ENCODE measurements around the gene BCO1. TPM values are rescaled to one million over a fixed set of nuclear protein-coding genes. Genes with fewer than 3 reads are reported as not detected.

The BCO1 gene
- total RNA-seq, 1 experiment from 2014 or later = not detected

DNA sequence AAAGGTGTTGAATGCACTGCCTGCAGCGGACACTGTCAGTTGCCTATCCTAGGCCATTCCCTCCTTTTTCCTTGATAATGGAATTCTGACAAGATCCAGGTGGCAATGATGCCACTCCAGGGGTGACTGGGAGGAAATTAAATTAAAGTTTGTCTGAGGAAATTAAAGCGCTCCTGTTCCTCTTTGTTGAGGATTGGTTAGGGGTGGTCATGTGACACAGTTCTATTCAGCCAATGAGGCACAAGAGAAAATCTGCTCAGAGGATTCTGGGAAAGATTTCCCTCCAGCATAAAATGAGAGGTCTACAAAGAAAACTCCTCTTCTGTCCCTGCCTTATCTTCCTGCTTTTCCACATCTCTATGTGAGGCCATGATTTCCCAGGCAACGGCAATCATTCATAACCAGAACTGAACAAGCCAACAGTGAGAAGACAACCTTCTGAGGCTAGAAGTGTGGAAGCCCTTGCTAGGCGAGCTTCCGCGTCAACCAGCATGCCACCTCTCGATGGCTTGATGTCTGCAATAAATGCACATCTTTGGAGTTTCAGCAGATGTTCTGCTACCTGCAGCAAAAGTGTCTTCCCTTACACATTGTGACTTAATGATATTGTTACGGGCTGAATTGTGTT lies 5.6 kb upstream of the BCO1 start:
- no peak for DNase-seq (ENCODE audit: low read depth)

DNA sequence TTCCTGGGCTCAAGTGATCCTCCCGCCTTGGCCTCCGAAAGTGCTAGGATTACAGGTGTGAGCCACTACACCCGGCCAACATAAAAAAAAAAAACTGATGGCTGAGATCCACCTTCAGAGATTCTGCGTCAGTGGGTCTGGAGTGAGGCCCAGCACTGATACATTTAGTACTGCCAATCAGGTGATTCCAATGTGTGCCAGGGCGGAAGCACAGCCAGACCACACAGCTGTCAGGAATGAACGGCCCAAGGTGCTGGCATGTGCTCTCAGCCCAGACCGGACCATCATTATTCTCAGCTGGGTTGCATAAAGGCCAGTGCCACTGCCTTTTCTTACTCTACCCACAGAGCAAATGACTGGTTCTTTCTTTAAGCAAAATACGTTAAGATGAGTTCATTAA lies 1.2 kb upstream of the BCO1 start:
- no peak for DNase-seq (ENCODE audit: low read depth)

DNA sequence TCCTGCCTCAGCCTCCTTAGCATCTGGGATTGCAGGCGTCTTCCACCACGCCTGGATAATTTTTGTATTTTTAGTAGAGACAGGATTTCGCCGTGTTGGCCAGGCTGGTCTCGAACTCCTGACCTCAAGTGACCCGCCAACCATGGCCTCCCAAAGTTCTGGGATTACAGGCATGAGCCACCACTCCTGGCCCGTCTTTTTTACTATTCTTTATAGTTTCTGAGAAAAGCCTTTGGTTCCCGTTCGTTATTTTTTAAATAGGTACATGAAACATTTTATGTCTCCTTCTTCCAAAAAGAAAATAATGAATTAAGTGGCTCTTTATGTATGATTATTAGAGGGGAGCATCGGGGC lies 570 bp upstream of the BCO1 start:
- DNase-seq (ENCODE audit: low read depth) = no peak

DNA sequence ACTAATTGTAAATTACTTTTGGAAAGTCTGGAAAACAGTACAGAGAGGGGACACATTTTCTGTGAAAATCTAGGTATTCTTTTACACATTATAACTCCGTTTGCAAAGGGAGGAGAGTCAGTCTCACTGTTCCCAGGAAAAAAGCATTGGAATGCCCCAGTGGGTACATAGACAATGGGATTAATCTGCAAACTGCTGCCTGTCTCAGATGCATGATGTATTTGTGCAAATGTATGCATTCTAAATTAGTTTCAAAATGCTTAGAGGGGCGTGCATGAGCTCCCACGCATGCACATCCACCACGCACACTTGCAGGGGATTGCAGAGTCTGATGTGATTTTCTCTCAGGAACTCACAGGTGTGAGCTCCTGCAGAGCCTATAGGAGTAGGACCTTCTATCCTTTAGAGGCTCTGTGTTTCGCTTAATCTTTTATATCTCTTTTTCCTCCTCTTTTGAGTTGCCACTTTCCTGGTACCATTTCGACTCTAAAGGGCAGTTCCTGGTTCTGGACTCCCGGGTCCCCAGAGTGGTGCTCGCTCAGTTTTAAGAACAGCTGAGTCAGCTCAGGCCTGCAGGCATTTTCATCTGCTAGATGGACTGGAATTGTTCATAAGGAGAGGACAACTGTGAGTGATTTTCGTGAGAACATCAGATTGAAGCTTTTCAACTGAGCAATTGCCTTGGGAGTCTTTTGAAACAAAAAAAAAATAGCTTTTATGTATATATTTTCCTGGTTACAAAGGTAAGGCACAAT lies 1.1 kb downstream of the BCO1 start:
- no peak for DNase-seq (ENCODE audit: low read depth)

DNA sequence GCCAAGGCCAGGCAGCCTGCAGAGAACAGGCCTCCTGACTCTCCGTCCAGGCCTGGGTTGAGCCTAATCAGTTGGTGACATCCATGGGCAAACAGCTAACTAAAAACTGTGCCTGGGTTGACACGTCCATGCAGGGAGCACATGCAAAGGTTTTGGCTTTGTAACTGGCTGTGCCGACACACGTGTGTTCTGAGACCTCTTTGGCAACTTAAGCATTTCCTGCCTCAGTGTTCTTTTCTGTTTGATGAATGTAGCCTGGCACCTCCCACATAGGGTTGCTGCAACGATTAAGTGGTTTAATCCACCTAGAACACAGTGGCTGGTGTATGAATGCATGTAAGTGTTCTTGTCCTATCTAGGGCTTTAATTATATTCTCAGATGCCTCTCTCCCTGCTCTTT lies 3.2 kb downstream of the BCO1 start:
- DNase-seq (ENCODE audit: low read depth) = no peak

DNA sequence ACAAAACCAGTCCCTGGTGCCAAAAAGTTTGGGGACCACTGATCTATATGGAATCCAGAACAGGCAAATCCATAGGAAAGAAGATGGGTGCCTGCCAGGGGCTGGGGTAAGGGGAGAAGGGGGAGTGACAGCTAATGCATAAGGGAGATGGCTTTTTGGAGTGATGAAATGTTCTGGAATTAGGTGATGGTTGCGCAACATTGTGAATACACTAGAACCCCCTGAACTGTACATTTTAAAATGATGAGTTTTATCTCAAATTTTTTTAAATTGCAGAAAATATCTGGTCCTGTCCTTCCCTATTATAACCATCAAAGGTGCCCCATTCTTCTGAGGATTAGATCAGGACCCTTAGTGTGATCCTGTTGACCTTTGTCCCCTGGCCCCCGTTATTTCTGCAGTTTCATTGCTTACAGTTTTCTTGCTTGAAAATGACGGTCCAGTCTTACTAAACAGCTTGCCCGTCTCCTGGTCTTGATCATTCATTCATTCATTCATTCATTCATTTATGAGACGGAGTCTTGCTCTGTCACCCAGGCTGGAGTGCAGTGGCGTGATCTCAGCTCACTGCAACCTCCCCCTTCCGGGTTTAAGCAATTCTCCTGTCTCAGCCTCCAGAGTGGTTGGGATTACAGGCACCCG lies 4.6 kb downstream of the BCO1 start:
- DNase-seq (ENCODE audit: low read depth) = no peak

DNA sequence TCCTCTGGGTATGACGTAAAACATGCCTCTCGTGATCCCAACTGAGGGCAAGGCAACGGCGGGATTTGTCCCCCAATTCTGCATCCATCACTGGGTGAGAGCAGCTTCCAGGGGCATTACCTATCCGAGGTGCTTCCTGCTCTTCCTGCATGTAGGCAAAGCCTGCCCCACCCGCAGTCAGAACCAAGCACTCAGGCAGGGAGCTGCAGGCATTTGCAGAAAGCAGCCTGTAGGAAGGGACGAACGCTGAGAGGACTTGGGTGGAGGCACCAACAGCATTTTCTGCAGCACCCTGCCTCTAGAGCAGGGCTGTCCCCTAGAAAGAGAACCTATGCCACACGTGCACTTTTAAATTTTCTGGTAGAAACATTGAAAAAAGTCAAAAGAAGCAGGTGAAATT lies 5.5 kb downstream of the BCO1 start:
- no peak for DNase-seq (ENCODE audit: low read depth)

DNA sequence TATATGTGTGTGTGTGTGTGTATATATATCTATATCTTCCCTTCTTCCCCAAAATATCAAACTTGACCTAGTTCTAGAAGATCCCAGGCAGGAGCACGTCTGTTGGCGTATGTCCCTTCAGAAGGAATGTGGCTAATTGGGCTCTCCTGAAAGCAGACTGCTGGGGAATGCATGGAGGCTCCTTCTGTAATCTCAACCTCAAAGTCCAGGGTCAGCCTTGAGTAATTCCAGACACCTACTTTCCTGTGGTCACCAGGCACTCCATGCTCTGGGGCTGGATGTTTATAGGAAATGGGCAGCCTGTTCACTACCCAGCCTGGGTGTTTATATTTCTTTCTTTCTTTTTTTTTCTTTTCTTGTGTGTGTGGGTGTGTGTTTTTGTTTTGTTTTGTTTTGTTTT lies 13.4 kb downstream of the BCO1 start:
- DNase-seq (ENCODE audit: low read depth) = peak; percentile 18

DNA sequence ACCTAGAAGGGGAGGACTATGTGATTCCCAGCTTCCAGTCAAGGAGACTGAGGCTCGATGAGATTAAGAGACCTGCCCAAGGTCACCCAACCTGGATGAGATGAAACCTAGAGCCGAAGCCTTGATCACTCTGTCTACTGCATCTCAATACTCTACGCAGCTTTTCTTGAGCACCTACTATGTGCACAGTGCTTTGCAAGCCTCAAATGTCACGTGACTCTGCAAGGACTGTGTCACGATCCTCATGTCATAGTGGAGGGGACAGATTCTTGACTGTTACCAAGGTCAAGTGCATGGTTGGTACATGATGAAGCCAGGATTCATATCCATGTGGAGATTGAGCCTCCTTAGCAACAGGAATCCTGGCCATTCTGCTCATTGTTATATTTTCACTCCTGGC lies 14.7 kb downstream of the BCO1 start:
- DNase-seq (ENCODE audit: low read depth) = no peak

DNA sequence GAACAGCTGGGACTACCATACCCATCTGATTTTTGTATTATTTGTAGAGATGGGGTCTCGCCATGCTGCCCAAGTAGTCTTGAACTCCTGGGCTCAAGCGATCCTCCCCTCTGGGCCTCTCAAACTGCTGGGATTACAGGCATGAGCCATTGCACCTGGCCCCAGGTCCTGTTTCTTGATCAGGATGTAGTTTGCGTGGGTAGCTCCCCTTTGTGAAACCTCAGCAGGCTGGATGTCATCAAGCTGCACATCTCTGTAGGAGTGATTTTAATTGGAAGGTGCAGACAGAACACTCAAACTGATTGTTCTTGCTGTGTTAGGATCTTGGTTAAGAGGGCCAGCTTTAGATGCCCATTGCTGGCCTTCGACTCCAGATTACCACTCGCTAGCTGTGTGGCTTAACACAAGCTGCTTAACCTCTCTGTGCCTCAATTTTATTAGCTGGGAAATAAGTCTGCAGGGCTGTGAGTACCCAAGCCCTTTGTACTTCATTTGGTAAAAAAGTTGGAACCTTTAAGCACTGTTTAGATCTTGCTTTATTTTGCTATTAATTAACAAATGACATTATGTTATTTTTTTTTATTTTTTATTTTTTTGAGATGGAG lies 16.5 kb downstream of the BCO1 start:
- DNase-seq (ENCODE audit: low read depth) = no peak

DNA sequence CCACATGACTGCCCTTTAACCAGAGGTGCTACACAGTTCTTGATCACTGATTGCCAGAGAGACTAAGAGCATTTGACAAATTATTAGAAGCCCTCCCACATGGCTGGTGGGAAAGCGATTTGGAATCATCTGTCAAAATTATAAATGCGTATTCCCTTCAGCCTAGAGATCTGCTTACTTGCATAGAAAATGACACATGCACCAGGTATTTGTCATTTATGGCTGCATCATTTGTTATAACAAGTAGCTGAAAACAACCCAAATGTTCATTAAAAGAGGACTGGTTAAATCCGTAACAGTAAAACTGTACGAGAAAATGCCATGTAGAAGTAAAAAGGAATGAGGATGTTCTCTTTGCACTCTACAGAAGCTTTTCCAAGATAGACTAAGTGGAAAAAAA lies 21.4 kb downstream of the BCO1 start:
- no peak for DNase-seq (ENCODE audit: low read depth)

DNA sequence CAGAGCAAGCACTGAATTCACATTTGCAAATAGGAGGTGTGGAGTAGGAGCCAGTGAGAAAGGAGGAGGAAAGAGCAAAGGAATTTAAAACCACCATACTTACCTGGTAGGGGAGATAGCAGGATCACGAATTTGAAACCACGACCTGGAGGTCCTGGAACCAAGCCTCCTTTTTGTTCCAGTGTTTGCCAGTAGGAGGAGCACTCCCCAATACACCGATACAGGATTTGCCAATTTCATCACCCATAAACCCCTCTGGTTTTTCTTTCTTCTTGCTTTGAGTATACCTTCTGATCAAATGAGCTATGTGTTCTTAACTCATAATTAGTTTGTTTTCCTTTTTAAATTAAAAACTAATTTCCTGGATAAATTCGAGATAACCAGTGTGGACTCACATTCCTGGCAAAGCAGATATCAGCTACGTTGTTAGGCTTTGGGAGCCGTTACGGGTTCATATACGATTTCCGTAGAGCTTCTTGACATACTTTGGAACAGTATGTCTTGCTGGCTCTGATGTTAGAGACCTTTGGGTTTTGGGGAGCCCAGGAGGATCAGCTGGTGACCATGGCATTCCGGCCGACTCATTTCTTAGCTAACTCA lies 22.7 kb downstream of the BCO1 start:
- peak; percentile 17 for DNase-seq (ENCODE audit: low read depth)

DNA sequence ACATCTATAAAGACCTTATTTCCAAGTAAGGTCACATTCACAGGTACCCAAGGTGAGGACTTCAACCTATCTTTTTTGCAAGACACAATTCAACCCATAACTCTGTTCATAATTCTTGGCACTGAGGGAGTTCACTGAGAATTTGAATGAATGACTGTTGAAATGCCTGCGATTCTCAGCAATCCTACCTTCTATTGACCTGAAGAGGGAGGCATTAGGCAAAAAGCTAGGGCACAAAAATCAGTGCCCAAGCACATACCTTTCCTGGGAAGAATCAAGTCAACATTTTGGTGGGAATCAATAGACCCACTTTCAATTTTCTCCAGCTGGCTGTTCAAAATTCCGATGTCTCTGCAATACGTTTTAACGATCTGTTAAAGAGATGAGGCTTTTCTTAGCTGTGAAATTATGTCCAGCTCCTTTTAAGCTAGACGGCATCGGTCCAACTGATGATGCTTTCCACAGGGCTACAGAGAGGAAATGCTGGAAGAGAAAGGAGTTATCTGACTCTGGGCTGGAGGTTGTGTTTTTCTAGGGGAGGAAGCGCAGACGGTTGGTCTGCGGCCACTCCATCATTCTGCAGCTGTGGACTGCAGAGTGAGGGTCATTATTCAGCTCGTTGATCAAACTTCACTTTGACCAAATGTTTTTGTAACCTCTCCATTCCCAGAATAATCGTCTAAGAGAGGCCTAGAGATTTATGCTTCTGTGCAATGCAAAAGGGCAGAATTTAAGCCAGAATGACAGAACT lies 25.2 kb downstream of the BCO1 start:
- no peak for DNase-seq (ENCODE audit: low read depth)

DNA sequence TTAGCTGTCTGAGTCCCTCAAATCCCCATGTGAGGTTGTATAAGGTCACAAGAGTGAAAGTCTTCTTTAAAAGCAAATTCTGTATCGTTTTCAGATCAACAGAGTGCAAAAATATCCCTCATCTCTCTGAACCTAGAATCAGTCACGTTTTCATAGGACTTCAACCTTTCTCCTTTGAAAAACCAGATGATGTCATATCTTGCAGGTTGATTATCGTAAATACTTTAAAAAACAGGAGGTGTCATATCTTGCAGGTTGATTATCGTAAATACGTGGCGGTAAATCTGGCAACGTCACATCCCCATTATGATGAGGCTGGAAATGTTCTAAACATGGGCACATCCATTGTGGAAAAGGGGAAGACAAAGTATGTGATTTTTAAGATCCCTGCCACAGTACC lies 25.9 kb downstream of the BCO1 start:
- no peak for DNase-seq (ENCODE audit: low read depth)

DNA sequence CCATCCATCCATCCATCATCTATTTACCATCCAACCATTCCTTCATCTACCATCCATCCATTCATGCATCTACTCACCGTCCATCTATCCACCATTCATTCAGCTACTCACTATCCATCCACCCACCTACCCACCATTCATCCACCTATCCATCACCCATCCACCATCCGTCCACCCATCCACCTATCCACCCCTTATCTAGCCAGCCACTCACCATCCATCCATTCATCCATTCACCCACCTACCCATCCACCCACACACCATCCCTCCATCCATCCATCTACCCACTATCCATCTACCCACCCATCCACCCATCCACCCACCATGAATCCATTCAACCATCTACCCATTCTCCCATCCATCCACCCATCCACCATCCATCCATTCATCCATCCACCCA lies 26.6 kb downstream of the BCO1 start:
- no peak for DNase-seq (ENCODE audit: low read depth)

DNA sequence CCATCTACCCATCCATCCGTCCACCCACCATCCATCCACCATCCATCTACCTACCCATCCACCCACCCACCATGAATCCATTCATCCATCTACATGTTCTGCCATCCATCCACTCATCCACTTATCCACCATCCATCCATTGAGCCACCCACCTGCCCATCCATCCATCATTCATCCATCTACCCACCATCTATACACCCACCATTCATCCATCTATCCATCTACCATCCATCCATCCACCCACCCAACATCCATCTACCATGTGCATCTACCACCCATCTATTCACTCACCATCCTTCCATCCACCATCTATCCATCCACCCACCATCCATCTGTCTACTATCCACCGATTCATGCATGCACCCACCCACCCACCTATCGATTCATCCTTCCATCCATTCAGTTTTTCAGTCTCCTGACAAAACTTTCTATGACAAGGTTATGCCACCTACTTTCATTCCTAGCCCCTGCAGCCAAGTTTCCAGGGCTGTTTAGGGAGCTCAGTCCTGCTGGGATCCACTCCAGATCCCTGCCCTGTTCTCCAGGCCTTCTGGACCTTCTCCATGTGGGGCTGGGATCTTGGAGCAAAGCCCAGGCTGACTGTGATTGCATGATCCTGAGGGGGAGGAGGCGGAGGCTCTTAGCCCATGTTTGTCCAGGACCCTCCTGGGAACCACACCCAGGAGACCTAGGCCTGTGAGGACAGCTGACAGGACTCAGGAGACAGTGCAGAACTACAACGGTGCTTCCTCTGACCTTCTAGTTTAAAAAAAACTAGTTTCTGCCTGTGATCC lies 27.4 kb downstream of the BCO1 start:
- DNase-seq (ENCODE audit: low read depth) = peak; percentile 26

DNA sequence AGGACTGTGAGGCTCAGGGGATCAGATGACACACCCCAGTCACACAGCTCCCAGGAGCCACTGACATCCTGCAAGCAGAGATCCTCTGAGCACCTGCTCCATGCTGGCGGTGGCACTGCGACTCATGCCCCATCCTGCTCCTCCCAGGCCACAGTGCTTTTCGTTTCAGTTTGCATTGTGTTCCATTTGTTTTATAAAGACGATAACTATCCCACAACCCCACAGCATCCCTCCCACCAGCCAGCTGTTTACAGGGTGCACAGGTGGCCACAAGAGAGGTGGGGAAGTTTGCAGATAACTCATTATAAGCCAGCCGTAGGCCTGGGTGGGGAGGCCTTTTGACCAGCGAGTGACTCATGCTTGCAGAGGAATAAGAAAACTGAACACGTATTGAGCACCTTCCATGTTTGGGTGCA lies 28.2 kb downstream of the BCO1 start:
- DNase-seq (ENCODE audit: low read depth) = peak; percentile 10

DNA sequence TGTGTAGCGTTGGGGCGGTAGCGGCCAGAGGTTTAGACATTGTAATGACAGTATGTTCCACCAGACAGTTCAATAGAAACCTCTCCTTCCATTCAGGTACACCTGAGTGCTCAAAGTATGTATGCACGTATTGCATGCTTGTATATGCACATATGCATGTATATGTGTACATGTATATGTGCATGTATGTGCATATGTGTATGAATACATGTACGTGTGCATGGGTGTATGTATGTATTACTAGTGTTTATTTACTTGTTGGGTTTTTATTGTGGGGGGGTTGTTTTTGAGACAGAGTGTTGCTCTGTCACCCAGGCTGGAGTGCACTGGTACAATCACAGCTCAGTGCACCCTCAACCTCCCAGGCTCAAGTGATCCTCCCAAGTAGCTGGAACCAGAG lies 30.0 kb downstream of the BCO1 start:
- no peak for DNase-seq (ENCODE audit: low read depth)

DNA sequence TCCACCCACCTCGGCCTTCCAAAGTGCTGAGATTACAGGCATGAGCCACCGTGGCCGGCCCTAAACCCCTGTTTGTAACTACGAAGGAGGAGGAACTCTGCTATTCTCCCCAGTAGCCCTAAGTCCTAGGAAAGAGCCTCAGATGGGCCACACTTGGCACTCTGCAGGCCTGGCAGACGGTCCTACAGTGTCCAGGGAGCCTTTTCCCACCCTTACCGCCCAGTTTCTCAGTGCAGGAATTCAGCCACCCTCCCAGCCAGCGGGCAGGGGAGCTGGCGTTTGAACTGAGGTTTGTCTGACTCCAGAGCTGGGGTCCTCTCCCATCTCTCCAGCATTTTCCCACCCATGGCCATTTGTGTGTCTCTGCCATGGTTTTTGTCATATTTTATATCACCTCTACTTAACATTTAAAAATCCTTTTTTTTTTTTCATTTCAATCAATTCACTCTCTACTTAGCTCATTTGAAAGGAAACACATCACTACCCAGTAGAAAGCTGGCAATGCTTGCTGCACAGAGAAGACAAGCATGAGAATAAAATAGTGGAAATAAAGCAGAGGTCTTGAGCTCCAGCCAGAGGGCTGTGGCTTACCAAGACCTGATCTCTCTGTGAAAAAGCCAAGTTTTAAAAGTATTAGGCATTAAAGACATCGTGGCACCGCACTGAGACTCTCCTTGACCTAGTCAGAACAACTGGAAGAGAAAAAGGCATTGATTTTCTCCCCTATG lies 34.9 kb downstream of the BCO1 start:
- no peak for DNase-seq (ENCODE audit: low read depth)

DNA sequence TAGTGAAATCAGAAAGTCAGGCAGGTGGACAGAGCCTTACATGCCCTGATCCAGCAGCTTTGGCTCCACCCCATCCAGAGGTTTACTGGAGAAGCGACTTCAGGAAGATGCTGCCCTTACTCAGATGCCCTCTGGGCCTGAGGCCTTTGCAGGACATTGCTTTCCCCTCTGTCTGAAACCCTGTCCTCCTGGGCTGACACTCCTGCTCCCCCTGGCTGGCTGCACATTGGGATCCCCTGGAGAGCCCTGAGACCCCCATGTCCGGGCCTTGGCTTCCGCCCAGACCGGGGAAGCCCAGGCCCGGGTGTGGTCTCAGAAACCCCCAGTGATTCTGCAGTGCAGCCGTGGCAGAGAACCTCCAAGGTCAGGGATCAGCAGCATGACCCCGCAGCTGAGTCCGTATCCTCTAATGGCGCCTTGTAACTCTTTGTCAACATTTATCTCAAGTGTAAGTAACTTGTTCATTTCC lies 36.6 kb downstream of the BCO1 start:
- no peak for DNase-seq (ENCODE audit: low read depth)

Measured in RPMI7951 (cell line).